Left lung (tissue), 10 donors: ENCODE data around the gene RIF1. TPM values are rescaled to one million over a fixed set of nuclear protein-coding genes. Genes with fewer than 3 reads are reported as not detected.

Experiments used
- ATAC-seq: fragments of 200-7000 bp; cut with Tn5 transposase; one replicate; pipeline ENCODE4 v1.9.1; 2020; ENCODE audit warnings: moderate library complexity
- DNase-seq, 4 donors: peaks; one replicate each; pipeline ENCODE4 v3.0.0-alpha.2; 2013 to 2020
- H3K27ac ChIP-seq, 2 donors: fragments of 200-600 bp; sonication (generic) in 1 of 2; one replicate each; pipeline versions ENCODE4 v1.5.0 to v1.8.0; 2020 to 2021
- H3K27me3 ChIP-seq, 2 donors: fragments of 200-600 bp; sonication (generic) in 1 of 2; one replicate each; pipeline versions ENCODE4 v1.5.0 to v1.8.0; 2020 to 2021
- H3K36me3 ChIP-seq, 2 donors: fragments of 200-600 bp; sonication (generic) in 1 of 2; one replicate each; pipeline versions ENCODE4 v1.5.0 to v1.8.0; 2020 to 2021
- H3K4me1 ChIP-seq, 2 donors: fragments of 200-600 bp; one replicate each; pipeline ENCODE4 v1.8.0; 2021
- H3K4me3 ChIP-seq, 2 donors: fragments of 200-600 bp; sonication (generic) in 1 of 2; one replicate each; pipeline versions ENCODE4 v1.5.0 to v1.8.0; 2020 to 2021; ENCODE audit warnings: mild to moderate bottlenecking in 1 of 2
- H3K9me3 ChIP-seq, 2 donors: fragments of 200-600 bp; sonication (generic) in 1 of 2; one replicate each; pipeline versions ENCODE4 v1.5.0 to v1.8.0; 2020 to 2021
- intact Hi-C, 2 donors: fragments of 100-400 bp; cut with DNase I; formaldehyde crosslinking; loops; one replicate each; pipeline versions ENCODE4 v1.11.2 to v1.14.2; 2022
- polyA plus RNA-seq, 6 donors: library from polyadenylated mRNA; unstranded; fragments of 120-200 nt; gene quantifications; one replicate each; pipeline ENCODE4 v1.2.1, GENCODE V29; 2013; ENCODE audit not compliant: insufficient read length in 6 of 6
- total RNA-seq, 2 donors: library from RNA; stranded (reverse); fragmentation: NEBNext Ultra II Directional; extraction: Animal tissue kit (Norgen Biotek cat#: 25700); gene quantifications; one replicate each; pipeline ENCODE4 v1.2.1, GENCODE V29; 2021
- TF ChIP-seq, protein P1 (sequence below), 2 donors: fragments of 200-600 bp; sonication (generic) in 1 of 2; IDR thresholded peaks; one replicate each; pipeline versions ENCODE4 v1.5.0 to v1.8.0; 2021; ENCODE audit warnings: antibody characterized with exemption in 2 of 2
- donor health status: DM: no; HTN: yes; CAD: no.
- donor health status: DM: no; HTN: no; CAD: no.

The RIF1 gene
- total and polyA plus RNA-seq, 8 donors = 29.8 to 49.8 (median 44.8) TPM

DNA sequence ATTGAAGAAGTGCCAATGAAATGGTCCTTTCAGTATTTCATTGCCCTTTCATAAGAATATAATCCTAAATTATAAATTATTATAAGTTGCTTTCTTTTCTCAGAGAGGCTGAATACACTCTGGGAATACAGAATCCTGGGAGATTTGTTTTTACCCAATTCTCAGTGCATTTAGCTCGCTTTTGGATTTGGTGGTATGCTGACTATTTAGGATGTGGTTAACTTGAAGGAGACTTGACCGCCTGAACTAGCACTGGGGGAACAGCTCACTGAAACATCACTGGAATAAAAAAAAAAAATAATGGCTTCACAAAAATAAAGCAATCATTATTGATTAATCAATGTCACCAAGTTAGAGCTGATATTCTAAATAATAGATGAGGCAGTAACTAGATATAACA lies 42.1 kb upstream of the RIF1 start:
- H3K27me3 ChIP-seq = no peaks in the 10 kb centered on the region
- no peak for DNase-seq
- peaks cover 0 to 35% of the 10 kb centered on the region in 2 donors for H3K36me3 ChIP-seq
- peaks cover 0 to 14% of the 10 kb centered on the region in 2 donors for H3K4me1 ChIP-seq
- H3K4me3 ChIP-seq = no peak overlapping the region
- no peak for ATAC-seq
- intact Hi-C loops = no loop called here
- no peak overlapping the region for H3K27ac ChIP-seq
- peaks cover 0 to 5% of the 10 kb centered on the region in 2 donors for H3K9me3 ChIP-seq
- TF ChIP-seq, protein P1, sequence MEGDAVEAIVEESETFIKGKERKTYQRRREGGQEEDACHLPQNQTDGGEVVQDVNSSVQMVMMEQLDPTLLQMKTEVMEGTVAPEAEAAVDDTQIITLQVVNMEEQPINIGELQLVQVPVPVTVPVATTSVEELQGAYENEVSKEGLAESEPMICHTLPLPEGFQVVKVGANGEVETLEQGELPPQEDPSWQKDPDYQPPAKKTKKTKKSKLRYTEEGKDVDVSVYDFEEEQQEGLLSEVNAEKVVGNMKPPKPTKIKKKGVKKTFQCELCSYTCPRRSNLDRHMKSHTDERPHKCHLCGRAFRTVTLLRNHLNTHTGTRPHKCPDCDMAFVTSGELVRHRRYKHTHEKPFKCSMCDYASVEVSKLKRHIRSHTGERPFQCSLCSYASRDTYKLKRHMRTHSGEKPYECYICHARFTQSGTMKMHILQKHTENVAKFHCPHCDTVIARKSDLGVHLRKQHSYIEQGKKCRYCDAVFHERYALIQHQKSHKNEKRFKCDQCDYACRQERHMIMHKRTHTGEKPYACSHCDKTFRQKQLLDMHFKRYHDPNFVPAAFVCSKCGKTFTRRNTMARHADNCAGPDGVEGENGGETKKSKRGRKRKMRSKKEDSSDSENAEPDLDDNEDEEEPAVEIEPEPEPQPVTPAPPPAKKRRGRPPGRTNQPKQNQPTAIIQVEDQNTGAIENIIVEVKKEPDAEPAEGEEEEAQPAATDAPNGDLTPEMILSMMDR (IDR thresholded peaks at IDR 0.05) = no peak

DNA sequence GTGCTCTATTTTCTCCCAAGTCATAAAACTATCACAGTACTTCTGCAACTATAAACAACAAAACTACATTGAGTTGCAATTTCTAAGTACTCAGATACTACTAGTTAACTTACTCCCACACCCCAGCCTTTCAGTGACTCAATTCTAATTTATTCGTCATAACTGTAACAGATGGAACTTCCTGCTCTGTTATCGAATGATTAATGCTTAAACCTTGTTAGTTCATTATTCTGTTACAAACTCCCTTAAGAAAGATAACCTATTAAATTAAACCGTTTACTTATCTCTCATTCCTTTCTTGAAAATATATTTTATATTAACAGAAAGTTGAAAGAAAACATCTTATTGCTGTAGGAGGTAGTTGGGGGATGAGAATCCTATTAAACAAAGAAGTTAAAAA lies 35.3 kb upstream of the RIF1 start:
- H3K9me3 ChIP-seq = no peaks in the 10 kb centered on the region
- intact Hi-C loops = no loop called here
- ATAC-seq = peak; percentile 49
- H3K4me1 ChIP-seq = no peaks in the 10 kb centered on the region
- peaks cover 0 to 29% of the 10 kb centered on the region in 2 donors for H3K36me3 ChIP-seq
- no peak overlapping the region for H3K27ac ChIP-seq
- TF ChIP-seq, protein P1 (IDR thresholded peaks at IDR 0.05) = no peak
- no peak overlapping the region for H3K4me3 ChIP-seq
- H3K27me3 ChIP-seq = no peaks in the 10 kb centered on the region
- peak in 2 of 4 donors; percentile 9 to 16 for DNase-seq

GRCh38 chr2:151379169-151379568 lies 30.5 kb upstream of the RIF1 start:
- intact Hi-C loops = no loop called here

GRCh38 chr2:151380580-151381235 lies 29.0 kb upstream of the RIF1 start:
- ATAC-seq = no peak
- no peak overlapping the region for H3K4me3 ChIP-seq
- intact Hi-C loops = no loop called here
- TF ChIP-seq, protein P1 (IDR thresholded peaks at IDR 0.05) = no peak
- DNase-seq = no peak
- peak overlapping the region in 1 of 2 donors; percentile 20 for H3K27ac ChIP-seq
- no peaks in the 10 kb centered on the region for H3K9me3 ChIP-seq
- H3K36me3 ChIP-seq = peaks cover 0 to 7% of the 10 kb centered on the region in 2 donors
- no peaks in the 10 kb centered on the region for H3K4me1 ChIP-seq
- no peaks in the 10 kb centered on the region for H3K27me3 ChIP-seq

More at GRCh38 chr2:151379169-151379568, 30.5 kb upstream of the RIF1 start:
- H3K27ac ChIP-seq = no peak overlapping the region
- no peak overlapping the region for H3K4me3 ChIP-seq
- no peaks in the 10 kb centered on the region for H3K27me3 ChIP-seq
- DNase-seq (peak in 2 of 4 donors; percentile 17 to 48), ATAC-seq (no peak)
- no peaks in the 10 kb centered on the region for H3K4me1 ChIP-seq
- peaks cover 0 to 7% of the 10 kb centered on the region in 2 donors for H3K36me3 ChIP-seq
- TF ChIP-seq, protein P1 (IDR thresholded peaks at IDR 0.05) = no peak
- no peaks in the 10 kb centered on the region for H3K9me3 ChIP-seq

- peak overlapping the region in 1 of 2 donors; percentile 20 for H3K27ac ChIP-seq
- H3K27me3 ChIP-seq = no peaks in the 10 kb centered on the region
- TF ChIP-seq, protein P1 (IDR thresholded peaks at IDR 0.05) = no peak
- no peak overlapping the region for H3K4me3 ChIP-seq
- intact Hi-C loops = no loop called here
- no peaks in the 10 kb centered on the region for H3K4me1 ChIP-seq
- ATAC-seq (peak; percentile 51), DNase-seq (peak in 1 of 4 donors; percentile 19)
- peaks cover 0 to 7% of the 10 kb centered on the region in 2 donors for H3K36me3 ChIP-seq
- no peaks in the 10 kb centered on the region for H3K9me3 ChIP-seq
Observed at GRCh38 chr2:151381266-151381665, 28.4 kb upstream of the RIF1 start.
